Liver (tissue), 3 donors: ENCODE data around the gene ADAM19.

ENCODE experiments used
- CTCF ChIP-seq: fragments of 150-350 bp; IDR thresholded peaks from 2 replicates; pipeline ENCODE4 v1.5.1; 2017; ENCODE audit warnings: improper control_type of control experiment, low read depth, low read length; ENCODE audit not compliant: missing input control
- HNF4G ChIP-seq: IDR thresholded peaks from 2 replicates; pipeline ENCODE4 v1.6.1; 2016; ENCODE audit warnings: antibody characterized with exemption
- RAD21 ChIP-seq, 2 donors: IDR thresholded peaks; 2 replicates each; pipeline ENCODE4 v1.6.1; 2016; ENCODE audit warnings: antibody characterized with exemption in 2 of 2, mild to moderate bottlenecking in 2 of 2
- SP1 ChIP-seq: IDR thresholded peaks from 2 replicates; pipeline ENCODE4 v1.6.1; 2018; ENCODE audit warnings: antibody characterized with exemption, mild to moderate bottlenecking
- TF ChIP-seq, protein P1 (sequence below): IDR thresholded peaks from 2 replicates; pipeline ENCODE4 v1.6.1; 2016; ENCODE audit warnings: antibody characterized with exemption, mild to moderate bottlenecking
- donor health status: healthy.
- donor health status: healthy.

- no peak for TF ChIP-seq HNF4G
- TF ChIP-seq RAD21 (IDR thresholded peaks at IDR 0.05) = no peak
- TF ChIP-seq, protein P1, sequence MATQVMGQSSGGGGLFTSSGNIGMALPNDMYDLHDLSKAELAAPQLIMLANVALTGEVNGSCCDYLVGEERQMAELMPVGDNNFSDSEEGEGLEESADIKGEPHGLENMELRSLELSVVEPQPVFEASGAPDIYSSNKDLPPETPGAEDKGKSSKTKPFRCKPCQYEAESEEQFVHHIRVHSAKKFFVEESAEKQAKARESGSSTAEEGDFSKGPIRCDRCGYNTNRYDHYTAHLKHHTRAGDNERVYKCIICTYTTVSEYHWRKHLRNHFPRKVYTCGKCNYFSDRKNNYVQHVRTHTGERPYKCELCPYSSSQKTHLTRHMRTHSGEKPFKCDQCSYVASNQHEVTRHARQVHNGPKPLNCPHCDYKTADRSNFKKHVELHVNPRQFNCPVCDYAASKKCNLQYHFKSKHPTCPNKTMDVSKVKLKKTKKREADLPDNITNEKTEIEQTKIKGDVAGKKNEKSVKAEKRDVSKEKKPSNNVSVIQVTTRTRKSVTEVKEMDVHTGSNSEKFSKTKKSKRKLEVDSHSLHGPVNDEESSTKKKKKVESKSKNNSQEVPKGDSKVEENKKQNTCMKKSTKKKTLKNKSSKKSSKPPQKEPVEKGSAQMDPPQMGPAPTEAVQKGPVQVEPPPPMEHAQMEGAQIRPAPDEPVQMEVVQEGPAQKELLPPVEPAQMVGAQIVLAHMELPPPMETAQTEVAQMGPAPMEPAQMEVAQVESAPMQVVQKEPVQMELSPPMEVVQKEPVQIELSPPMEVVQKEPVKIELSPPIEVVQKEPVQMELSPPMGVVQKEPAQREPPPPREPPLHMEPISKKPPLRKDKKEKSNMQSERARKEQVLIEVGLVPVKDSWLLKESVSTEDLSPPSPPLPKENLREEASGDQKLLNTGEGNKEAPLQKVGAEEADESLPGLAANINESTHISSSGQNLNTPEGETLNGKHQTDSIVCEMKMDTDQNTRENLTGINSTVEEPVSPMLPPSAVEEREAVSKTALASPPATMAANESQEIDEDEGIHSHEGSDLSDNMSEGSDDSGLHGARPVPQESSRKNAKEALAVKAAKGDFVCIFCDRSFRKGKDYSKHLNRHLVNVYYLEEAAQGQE = no peak
- TF ChIP-seq CTCF = no peak
- no peak for TF ChIP-seq SP1
Observed at GRCh38 chr5:157533011-157533481, 42.5 kb downstream of the ADAM19 start.
